Sigmoid colon (tissue), 3 donors: ENCODE data around the gene MCF2L.

ENCODE experiments used
- CTCF ChIP-seq, 4 experiments: fragments of 450-650 bp in 3 of 4; fragments of 200-600 bp in 1 of 4; IDR thresholded peaks; one replicate each; pipeline ENCODE4 v1.5.1; 2016 to 2019; ENCODE audit warnings: antibody characterized with exemption in 4 of 4, mild to moderate bottlenecking in 3 of 4, moderate library complexity in 2 of 4
- POLR2A ChIP-seq, 2 donors: fragments of 450-650 bp; IDR thresholded peaks; one replicate each; pipeline ENCODE4 v1.6.1; 2016; ENCODE audit warnings: antibody characterized with exemption in 2 of 2, mild to moderate bottlenecking in 2 of 2, moderate library complexity in 2 of 2

DNA sequence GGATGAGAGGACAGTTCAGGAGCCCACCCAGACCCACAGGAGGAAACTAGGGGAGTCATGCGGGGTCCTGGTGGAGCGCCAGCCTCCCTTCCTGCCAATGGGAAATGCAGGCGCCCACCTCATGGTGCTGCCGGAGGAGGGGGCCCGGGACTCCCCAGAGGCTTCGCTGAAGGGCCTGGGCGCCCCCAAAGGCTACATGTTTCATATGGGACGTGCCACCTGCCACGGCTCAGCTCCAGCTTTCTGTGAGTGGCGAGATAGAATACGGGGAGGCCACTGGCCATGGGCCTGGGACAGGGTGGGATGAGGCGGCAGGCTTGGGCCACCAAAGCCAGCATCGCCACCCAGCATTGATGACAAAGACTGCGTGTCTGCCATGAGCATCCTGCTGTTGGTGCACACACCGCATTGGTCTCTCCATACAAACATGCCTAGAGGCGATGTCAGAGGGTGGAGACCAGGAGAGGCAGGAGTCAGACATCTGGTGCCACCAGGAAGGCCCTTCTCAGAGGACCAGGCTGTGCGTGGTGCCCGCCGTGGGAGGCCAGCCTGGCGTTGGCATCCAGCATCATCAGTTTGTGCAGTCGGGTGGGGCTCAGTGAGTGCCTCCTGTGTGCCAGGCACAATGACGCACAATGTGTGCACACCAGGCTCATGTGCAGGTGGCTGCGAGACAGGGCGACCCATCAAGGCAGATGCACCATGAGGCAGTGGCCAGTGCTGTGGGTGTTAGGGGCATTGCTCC, 152.3 kb downstream of the MCF2L start:
- no peak for TF ChIP-seq CTCF (IDR thresholded peaks at IDR 0.05)
- no peak for TF ChIP-seq POLR2A (IDR thresholded peaks at IDR 0.05)
